ENCODE measurements around the gene CPAMD8.
"Not testable (repeated sequence)": the region's sequence is repeated elsewhere in the genome, so short reads cannot be mapped to it uniquely, and the experiment has no call there.

Gene CPAMD8

GRCh38 chr19:16878181-16878965, 148.2 kb downstream of the CPAMD8 start:
- Histone ChIP-seq H3K36me3 (ENCODE audit: insufficient read depth, insufficient read length, low read length) (peaks cover 67% of the 10 kb centered on the region), H3K27me3 (ENCODE audit: insufficient read depth, insufficient read length) (no peaks in the 10 kb centered on the region), H3K4me3 (ENCODE audit: insufficient read length, low read depth) (no peak overlapping the region), H3K9ac (ENCODE audit: insufficient read length, low read depth) (no peak overlapping the region), H3K4me1 (ENCODE audit: insufficient read depth, insufficient read length) (peaks cover 4% of the 10 kb centered on the region), H3K9me3 (ENCODE audit: insufficient read depth, low read length) (peaks cover 20% of the 10 kb centered on the region)
- DNase-seq (ENCODE audit: low read depth, low spot score) = no peak
- TF ChIP-seq SUZ12 (IDR thresholded peaks at IDR 0.05; ENCODE audit: extremely low read depth, insufficient read depth, insufficient read length) (no peak), YY1 (IDR thresholded peaks at IDR 0.05; ENCODE audit: insufficient read depth, insufficient read length) (no peak), ZNF274 (IDR thresholded peaks at IDR 0.05; ENCODE audit: low read depth, low read length) (no peak)

DNA sequence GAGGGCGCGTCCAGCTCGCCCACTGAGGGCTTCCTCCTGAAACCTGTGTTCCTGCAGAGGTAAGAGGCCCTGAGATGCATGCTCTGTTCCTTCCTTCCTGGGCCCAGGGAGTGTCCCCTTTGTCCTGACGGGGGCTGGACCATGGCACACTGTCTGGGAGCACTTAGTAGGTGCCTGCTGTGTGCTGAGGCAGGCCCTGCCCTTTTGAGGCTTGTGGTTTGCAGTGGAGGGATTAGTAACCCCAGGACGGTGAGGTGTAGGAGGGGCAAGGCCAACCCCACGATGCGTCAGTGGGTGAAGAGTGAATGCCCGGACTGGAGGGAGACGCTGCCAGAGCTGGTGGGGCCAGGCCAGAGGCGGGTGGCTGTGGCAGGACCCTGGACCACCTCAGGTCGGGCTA, 149.0 kb downstream of the CPAMD8 start:
- Histone ChIP-seq H3K9ac (ENCODE audit: insufficient read length, low read depth) (no peak overlapping the region), H3K4me1 (ENCODE audit: insufficient read depth, insufficient read length) (peaks cover 4% of the 10 kb centered on the region), H3K27me3 (ENCODE audit: insufficient read depth, insufficient read length) (no peaks in the 10 kb centered on the region), H3K9me3 (ENCODE audit: insufficient read depth, low read length) (peaks cover 20% of the 10 kb centered on the region), H3K4me3 (ENCODE audit: insufficient read length, low read depth) (no peak overlapping the region), H3K36me3 (ENCODE audit: insufficient read depth, insufficient read length, low read length) (peaks cover 75% of the 10 kb centered on the region)
- TF ChIP-seq SUZ12 (IDR thresholded peaks at IDR 0.05; ENCODE audit: extremely low read depth, insufficient read depth, insufficient read length) (no peak), ZNF274 (IDR thresholded peaks at IDR 0.05; ENCODE audit: low read depth, low read length) (no peak), YY1 (IDR thresholded peaks at IDR 0.05; ENCODE audit: insufficient read depth, insufficient read length) (no peak)
- no peak for DNase-seq (ENCODE audit: low read depth, low spot score)

DNA sequence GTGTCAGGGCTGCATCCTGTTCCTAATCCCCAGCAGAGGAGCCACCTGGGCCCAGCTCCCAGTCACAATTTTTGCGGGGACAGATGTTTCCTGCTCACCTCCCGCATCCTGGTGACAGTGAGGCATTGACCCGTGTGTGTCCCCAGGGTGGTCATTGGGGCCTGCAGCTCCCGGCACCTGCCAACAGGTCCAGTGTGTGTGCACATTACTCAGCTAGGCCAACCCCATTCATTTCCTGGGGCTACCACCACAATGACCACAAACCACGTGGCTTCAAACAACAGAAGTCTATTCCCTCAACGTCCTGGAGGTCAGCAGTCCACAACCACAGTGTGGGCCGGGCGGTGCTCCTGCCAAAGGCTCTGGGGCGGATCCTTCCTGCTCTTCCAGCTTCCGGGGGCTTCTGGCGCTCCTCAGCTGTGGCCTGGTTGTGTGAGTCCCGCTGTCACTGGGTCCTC, 149.7 kb downstream of the CPAMD8 start:
- Histone ChIP-seq H3K4me1 (ENCODE audit: insufficient read depth, insufficient read length) (peaks cover 4% of the 10 kb centered on the region), H3K9me3 (ENCODE audit: insufficient read depth, low read length) (peaks cover 14% of the 10 kb centered on the region), H3K36me3 (ENCODE audit: insufficient read depth, insufficient read length, low read length) (peaks cover 81% of the 10 kb centered on the region), H3K27me3 (ENCODE audit: insufficient read depth, insufficient read length) (no peaks in the 10 kb centered on the region), H3K9ac (ENCODE audit: insufficient read length, low read depth) (no peak overlapping the region), H3K4me3 (ENCODE audit: insufficient read length, low read depth) (no peak overlapping the region)
- no peak for DNase-seq (ENCODE audit: low read depth, low spot score)
- no peak for TF ChIP-seq YY1 (IDR thresholded peaks at IDR 0.05; ENCODE audit: insufficient read depth, insufficient read length)
- TF ChIP-seq SUZ12 (IDR thresholded peaks at IDR 0.05; ENCODE audit: extremely low read depth, insufficient read depth, insufficient read length) = no peak
- no peak for TF ChIP-seq ZNF274 (IDR thresholded peaks at IDR 0.05; ENCODE audit: low read depth, low read length)

GRCh38 chr19:16875584-16876555, 150.7 kb downstream of the CPAMD8 start:
- no peak overlapping the region for H3K9ac ChIP-seq (ENCODE audit: insufficient read length, low read depth)
- no peak overlapping the region for H3K4me3 ChIP-seq (ENCODE audit: insufficient read length, low read depth)
- peaks cover 89% of the 10 kb centered on the region for H3K36me3 ChIP-seq (ENCODE audit: insufficient read depth, insufficient read length, low read length)
- H3K9me3 ChIP-seq (ENCODE audit: insufficient read depth, low read length) = peaks cover 3% of the 10 kb centered on the region; the same call in 1 of the 2 replicates
- no peak for DNase-seq (ENCODE audit: low read depth, low spot score)
- TF ChIP-seq ZNF274 (IDR thresholded peaks at IDR 0.05; ENCODE audit: low read depth, low read length) (no peak), YY1 (IDR thresholded peaks at IDR 0.05; ENCODE audit: insufficient read depth, insufficient read length) (no peak), SUZ12 (IDR thresholded peaks at IDR 0.05; ENCODE audit: extremely low read depth, insufficient read depth, insufficient read length) (no peak)
- peaks cover 4% of the 10 kb centered on the region for H3K4me1 ChIP-seq (ENCODE audit: insufficient read depth, insufficient read length)
- H3K27me3 ChIP-seq (ENCODE audit: insufficient read depth, insufficient read length) = no peaks in the 10 kb centered on the region

GRCh38 chr19:16874978-16875299, 151.7 kb downstream of the CPAMD8 start:
- H3K36me3 ChIP-seq (ENCODE audit: insufficient read depth, insufficient read length, low read length) = peaks cover 86% of the 10 kb centered on the region
- DNase-seq (ENCODE audit: low read depth, low spot score); H3K9ac ChIP-seq (ENCODE audit: insufficient read length, low read depth): not testable (repeated sequence)

GRCh38 chr19:16874250-16874977, 152.2 kb downstream of the CPAMD8 start:
- Histone ChIP-seq H3K9ac (ENCODE audit: insufficient read length, low read depth) (no peak overlapping the region), H3K27me3 (ENCODE audit: insufficient read depth, insufficient read length) (no peaks in the 10 kb centered on the region), H3K36me3 (ENCODE audit: insufficient read depth, insufficient read length, low read length) (peaks cover 87% of the 10 kb centered on the region), H3K4me1 (ENCODE audit: insufficient read depth, insufficient read length) (peaks cover 4% of the 10 kb centered on the region), H3K9me3 (ENCODE audit: insufficient read depth, low read length) (no peaks in the 10 kb centered on the region), H3K4me3 (ENCODE audit: insufficient read length, low read depth) (no peak overlapping the region)
- TF ChIP-seq ZNF274 (IDR thresholded peaks at IDR 0.05; ENCODE audit: low read depth, low read length) (no peak), YY1 (IDR thresholded peaks at IDR 0.05; ENCODE audit: insufficient read depth, insufficient read length) (no peak), SUZ12 (IDR thresholded peaks at IDR 0.05; ENCODE audit: extremely low read depth, insufficient read depth, insufficient read length) (no peak)
- no peak for DNase-seq (ENCODE audit: low read depth, low spot score)

More at GRCh38 chr19:16874978-16875299, 151.7 kb downstream of the CPAMD8 start:
- H3K4me3 ChIP-seq (ENCODE audit: insufficient read length, low read depth); H3K27me3 ChIP-seq (ENCODE audit: insufficient read depth, insufficient read length); H3K4me1 ChIP-seq (ENCODE audit: insufficient read depth, insufficient read length); H3K9me3 ChIP-seq (ENCODE audit: insufficient read depth, low read length): not testable (repeated sequence)
